Skeletal muscle tissue (tissue), 4 donors: ENCODE results near the gene OR56A5. TPM values are rescaled to one million over a fixed set of nuclear protein-coding genes. Genes with fewer than 3 reads are reported as not detected.
"Not testable (repeated sequence)": the region's sequence is repeated elsewhere in the genome, so short reads cannot be mapped to it uniquely, and the experiment has no call there.

Source experiments
- H3K27ac ChIP-seq: one replicate; pipeline ENCODE4 v1.7.0; 2013; ENCODE audit warnings: mild to moderate bottlenecking, low read depth, low read length, inconsistent platforms
- H3K27me3 ChIP-seq, 3 donors: one replicate each; pipeline ENCODE4 v1.7.0; 2013; ENCODE audit warnings: low read length in 3 of 3; ENCODE audit not compliant: control insufficient read depth in 3 of 3, insufficient read depth in 3 of 3
- H3K36me3 ChIP-seq, 3 donors: one replicate each; pipeline ENCODE4 v1.7.0; 2013; ENCODE audit warnings: low read length in 3 of 3; ENCODE audit not compliant: control insufficient read depth in 3 of 3, insufficient read depth in 3 of 3
- H3K4me1 ChIP-seq, 3 donors: one replicate each; pipeline ENCODE4 v1.7.0; 2013; ENCODE audit warnings: low read length in 3 of 3, mild to moderate bottlenecking in 3 of 3; ENCODE audit not compliant: control insufficient read depth in 3 of 3, insufficient read depth in 3 of 3
- H3K4me3 ChIP-seq, 3 donors: one replicate each; pipeline ENCODE4 v1.7.0; 2013; ENCODE audit warnings: low read length in 3 of 3
- H3K9ac ChIP-seq, 3 donors: one replicate each; pipeline ENCODE4 v1.7.0; 2013; ENCODE audit warnings: low read length in 3 of 3, mild to moderate bottlenecking in 3 of 3, moderate library complexity in 2 of 3, low read depth in 1 of 3
- H3K9me3 ChIP-seq, 3 donors: one replicate each; pipeline ENCODE4 v1.7.0; 2013; ENCODE audit warnings: low read length in 3 of 3; ENCODE audit not compliant: control insufficient read depth in 3 of 3
- total RNA-seq: library from RNA; depleted of rRNA; stranded (reverse); fragments of >200 nt; gene quantifications from one replicate; pipeline ENCODE4 v1.2.3, GENCODE V29; 2014
- donor health status: Osteomylitis.

Gene OR56A5
- total RNA-seq, 1 donor from 2014 or later = not detected

DNA sequence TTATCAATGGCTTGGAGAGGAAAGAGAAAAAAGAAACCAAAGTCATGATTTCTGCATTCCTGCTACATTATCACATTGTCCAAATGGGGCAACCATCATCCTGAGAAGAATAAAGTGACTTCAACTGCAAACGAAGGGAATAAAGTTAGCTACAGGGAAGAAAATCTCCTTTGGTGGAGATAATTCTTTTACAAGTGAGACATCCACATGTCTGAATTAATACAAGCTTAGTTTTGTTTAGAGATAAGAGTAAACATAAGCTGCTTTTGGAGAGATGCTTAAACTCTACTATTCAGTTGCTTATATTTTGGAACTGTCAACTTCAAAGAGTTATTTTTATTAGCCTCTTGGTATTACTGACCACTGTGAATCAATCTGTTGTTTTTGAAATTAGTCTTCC lies 18.6 kb upstream of the OR56A5 start, which contains the start of gene OR52L1:
Gene OR52L1, minus strand, starts transcription at position 101 of the 400 bp plus-strand sequence. Its CDS starts 55 bp downstream, at position 46.
- Histone ChIP-seq H3K9me3 (no peaks in the 10 kb centered on the region), H3K36me3 (no peaks in the 10 kb centered on the region), H3K9ac (no peak within 1 kb of the TSS), H3K27me3 (peaks cover 0 to 10% (median 0%) of the 10 kb centered on the region in 3 donors), H3K4me3 (no peak within 1 kb of the TSS), H3K27ac (no peak within 1 kb of the TSS), H3K4me1 (no peaks in the 10 kb centered on the region)

DNA sequence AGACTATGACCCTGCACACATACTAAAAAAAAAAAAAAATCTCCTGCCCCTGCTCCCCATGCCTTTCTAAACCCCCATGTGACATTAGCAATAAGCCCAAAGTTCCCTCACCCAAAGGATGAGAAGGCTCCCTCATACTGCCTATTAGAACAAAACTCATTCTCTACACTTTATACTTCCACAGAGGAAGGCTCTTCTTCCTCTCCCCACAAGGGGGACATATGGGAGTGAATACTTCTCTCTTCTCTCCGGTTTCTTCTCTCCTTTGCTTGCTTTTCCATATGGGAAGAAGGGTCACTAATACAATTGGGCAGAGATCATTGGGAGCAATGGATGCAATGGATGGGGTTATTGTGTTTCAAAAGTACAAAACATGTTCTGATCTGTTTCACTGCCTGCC lies 15.1 kb upstream of the OR56A5 start:
- H3K27me3 ChIP-seq = peaks cover 0 to 6% (median 0%) of the 10 kb centered on the region in 3 donors
- H3K9me3 ChIP-seq = peaks cover 0 to 5% (median 0%) of the 10 kb centered on the region in 3 donors
- H3K27ac ChIP-seq = no peak overlapping the region
- no peak overlapping the region for H3K9ac ChIP-seq
- H3K4me1 ChIP-seq = no peaks in the 10 kb centered on the region
- H3K36me3 ChIP-seq = no peaks in the 10 kb centered on the region
- no peak overlapping the region for H3K4me3 ChIP-seq

- Histone ChIP-seq H3K27me3 (peaks cover 0 to 6% (median 0%) of the 10 kb centered on the region in 3 donors), H3K4me1 (no peaks in the 10 kb centered on the region), H3K36me3 (no peaks in the 10 kb centered on the region), H3K9me3 (peaks cover 0 to 2% (median 0%) of the 10 kb centered on the region in 3 donors), H3K9ac (no peak overlapping the region), H3K4me3 (no peak overlapping the region), H3K27ac (no peak overlapping the region)
Observed at GRCh38 chr11:5973530-5973929, 5.2 kb upstream of the OR56A5 start.

- H3K36me3 ChIP-seq = no peaks in the 10 kb centered on the region
- no peaks in the 10 kb centered on the region for H3K4me1 ChIP-seq
- H3K27me3 ChIP-seq = peaks cover 0 to 6% (median 0%) of the 10 kb centered on the region in 3 donors
- H3K27ac ChIP-seq = no peak overlapping the region
- H3K9me3 ChIP-seq = peaks cover 0 to 4% (median 3%) of the 10 kb centered on the region in 3 donors
- H3K4me3 ChIP-seq = no peak overlapping the region
- no peak overlapping the region for H3K9ac ChIP-seq
Observed at GRCh38 chr11:5967708-5968107, 586 bp downstream of the OR56A5 start.

DNA sequence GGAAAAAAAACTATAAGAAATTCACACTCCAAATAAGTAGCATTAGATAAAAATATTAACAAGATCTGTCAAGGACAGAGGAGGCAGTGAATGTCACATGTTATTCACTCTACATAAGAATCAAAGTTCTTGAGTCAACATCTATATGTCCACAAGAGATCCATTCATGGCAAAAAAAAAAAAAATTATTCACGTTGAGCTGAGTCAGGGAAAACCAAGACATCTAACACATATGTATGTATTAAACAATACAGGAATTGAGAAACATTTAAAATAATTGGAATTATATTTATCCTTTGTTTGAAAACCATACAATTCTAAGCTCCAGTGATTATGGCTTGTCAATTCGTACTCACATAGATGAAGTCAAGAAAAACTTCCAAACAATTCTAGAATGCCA lies 1.3 kb downstream of the OR56A5 start:
- no peaks in the 10 kb centered on the region for H3K36me3 ChIP-seq
- H3K9me3 ChIP-seq = peaks cover 0 to 4% (median 3%) of the 10 kb centered on the region in 3 donors
- H3K4me1 ChIP-seq = no peaks in the 10 kb centered on the region
- H3K9ac ChIP-seq = no peak overlapping the region
- no peak overlapping the region for H3K27ac ChIP-seq
- peaks cover 0 to 1% (median 0%) of the 10 kb centered on the region in 3 donors for H3K27me3 ChIP-seq
- no peak overlapping the region for H3K4me3 ChIP-seq

- not testable (repeated sequence) for H3K4me1 ChIP-seq, H3K4me3 ChIP-seq, H3K27ac ChIP-seq, H3K36me3 ChIP-seq, H3K9me3 ChIP-seq, H3K27me3 ChIP-seq, H3K9ac ChIP-seq
Observed at GRCh38 chr11:5960704-5961320, 7.5 kb downstream of the OR56A5 start.

DNA sequence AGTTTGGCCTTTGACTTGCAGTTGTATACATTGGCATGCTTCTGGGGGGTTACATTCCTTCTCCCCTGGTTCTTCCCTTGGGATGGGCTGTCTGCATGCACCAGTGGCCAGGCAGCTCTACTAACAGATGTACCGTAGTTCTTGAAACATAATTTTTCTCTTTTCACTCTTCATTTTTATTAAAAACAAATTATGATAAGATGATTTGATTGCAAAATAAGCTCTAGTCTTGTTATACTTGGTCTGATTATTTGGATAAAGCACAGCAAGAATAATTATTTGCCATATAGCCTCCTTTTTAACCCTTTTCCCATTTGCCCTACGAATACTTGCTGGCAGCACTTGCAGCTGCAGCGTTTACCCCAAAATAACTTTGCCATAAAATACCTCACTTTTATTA lies 12.7 kb downstream of the OR56A5 start:
- H3K36me3 ChIP-seq = no peaks in the 10 kb centered on the region
- no peaks in the 10 kb centered on the region for H3K4me1 ChIP-seq

DNA sequence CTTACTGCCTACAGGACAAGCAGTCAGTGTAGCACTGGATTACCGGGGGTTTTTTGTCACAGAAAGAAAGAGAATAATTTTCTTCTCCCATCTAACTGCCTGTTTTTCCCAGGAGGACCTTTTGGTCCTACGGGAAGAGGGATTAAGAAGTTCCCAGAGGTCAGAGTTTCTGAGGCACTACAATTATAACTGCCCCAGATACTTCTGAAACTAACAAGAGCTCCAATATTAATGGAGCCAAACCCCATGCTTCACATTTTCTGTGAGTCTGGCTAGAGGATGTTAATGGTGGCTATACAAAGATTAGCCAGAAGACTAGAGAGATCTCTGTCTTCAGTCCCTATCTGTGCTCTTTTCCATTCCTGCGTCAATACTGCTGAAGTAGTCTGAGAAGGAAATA lies 26.3 kb downstream of the OR56A5 start, which contains the start of gene OR56A3:
Gene OR56A3, plus strand, starts transcription at position 301 of the 400 bp plus-strand sequence. CDS start 5,096 bp downstream, outside the sequence.
- Histone ChIP-seq H3K4me1 (no peaks in the 10 kb centered on the region), H3K27ac (no peak within 1 kb of the TSS), H3K27me3 (no peaks in the 10 kb centered on the region), H3K9ac (no peak within 1 kb of the TSS), H3K4me3 (no peak within 1 kb of the TSS), H3K9me3 (peaks cover 0 to 3% (median 0%) of the 10 kb centered on the region in 3 donors), H3K36me3 (no peaks in the 10 kb centered on the region)

More for the DNA sequence above, 12.7 kb downstream of the OR56A5 start:
- Histone ChIP-seq H3K27me3 (no peaks in the 10 kb centered on the region), H3K27ac (no peak overlapping the region), H3K9me3 (no peaks in the 10 kb centered on the region), H3K4me3 (no peak overlapping the region), H3K9ac (no peak overlapping the region)

GRCh38 chr11:5940748-5941147 lies 27.5 kb downstream of the OR56A5 start:
- peaks cover 0 to 3% (median 0%) of the 10 kb centered on the region in 3 donors for H3K9me3 ChIP-seq
- no peaks in the 10 kb centered on the region for H3K36me3 ChIP-seq
- H3K4me3 ChIP-seq = no peak overlapping the region
- no peaks in the 10 kb centered on the region for H3K27me3 ChIP-seq
- no peaks in the 10 kb centered on the region for H3K4me1 ChIP-seq
- no peak overlapping the region for H3K9ac ChIP-seq
- no peak overlapping the region for H3K27ac ChIP-seq

- Histone ChIP-seq H3K36me3 (no peaks in the 10 kb centered on the region), H3K9ac (no peak overlapping the region), H3K27ac (no peak overlapping the region), H3K4me1 (no peaks in the 10 kb centered on the region), H3K9me3 (peaks cover 0 to 3% (median 0%) of the 10 kb centered on the region in 3 donors), H3K27me3 (no peaks in the 10 kb centered on the region), H3K4me3 (no peak overlapping the region)
Observed at GRCh38 chr11:5938603-5938965, 29.7 kb downstream of the OR56A5 start.
